Measurements from ENCODE around the gene HBB.
"Not testable (repeated sequence)": the region's sequence is repeated elsewhere in the genome, so short reads cannot be mapped to it uniquely, and the experiment has no call there.

The HBB gene

DNA sequence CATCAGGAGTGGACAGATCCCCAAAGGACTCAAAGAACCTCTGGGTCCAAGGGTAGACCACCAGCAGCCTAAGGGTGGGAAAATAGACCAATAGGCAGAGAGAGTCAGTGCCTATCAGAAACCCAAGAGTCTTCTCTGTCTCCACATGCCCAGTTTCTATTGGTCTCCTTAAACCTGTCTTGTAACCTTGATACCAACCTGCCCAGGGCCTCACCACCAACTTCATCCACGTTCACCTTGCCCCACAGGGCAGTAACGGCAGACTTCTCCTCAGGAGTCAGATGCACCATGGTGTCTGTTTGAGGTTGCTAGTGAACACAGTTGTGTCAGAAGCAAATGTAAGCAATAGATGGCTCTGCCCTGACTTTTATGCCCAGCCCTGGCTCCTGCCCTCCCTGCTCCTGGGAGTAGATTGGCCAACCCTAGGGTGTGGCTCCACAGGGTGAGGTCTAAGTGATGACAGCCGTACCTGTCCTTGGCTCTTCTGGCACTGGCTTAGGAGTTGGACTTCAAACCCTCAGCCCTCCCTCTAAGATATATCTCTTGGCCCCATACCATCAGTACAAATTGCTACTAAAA, at the start of gene HBB:
TSS of gene HBB (minus strand) at position 340 of the 579 bp plus-strand sequence. CDS start at position 290, 50 bp downstream.
- no peak for DNase-seq (ENCODE audit: low spot score)

DNA sequence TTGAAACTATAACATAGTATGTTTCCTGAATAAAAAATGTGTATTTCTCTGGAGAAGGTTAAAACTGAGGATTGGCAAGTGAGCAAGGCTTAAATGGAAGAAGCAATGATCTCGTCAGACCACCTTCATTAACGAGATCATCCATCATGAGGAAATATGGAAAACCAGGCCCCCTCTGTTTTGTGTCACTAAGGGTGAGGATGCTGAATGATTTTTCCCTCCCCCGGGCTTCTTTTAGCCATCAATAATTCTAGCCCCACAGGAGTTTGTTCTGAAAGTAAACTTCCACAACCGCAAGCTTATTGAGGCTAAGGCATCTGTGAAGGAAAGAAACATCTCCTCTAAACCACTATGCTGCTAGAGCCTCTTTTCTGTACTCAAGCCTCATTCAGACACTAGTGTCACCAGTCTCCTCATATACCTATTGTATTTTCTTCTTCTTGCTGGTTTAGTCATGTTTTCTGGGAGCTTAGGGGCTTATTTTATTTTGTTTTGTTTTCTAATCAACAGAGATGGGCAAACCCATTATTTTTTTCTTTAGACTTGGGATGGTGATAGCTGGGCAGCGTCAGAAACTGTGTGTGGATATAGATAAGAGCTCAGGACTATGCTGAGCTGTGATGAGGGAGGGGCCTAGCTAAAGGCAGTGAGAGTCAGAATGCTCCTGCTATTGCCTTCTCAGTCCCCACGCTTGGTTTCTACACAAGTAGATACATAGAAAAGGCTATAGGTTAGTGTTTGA, 48.7 kb upstream of the HBB start:
- DNase-seq (ENCODE audit: low spot score), result no peak

DNA sequence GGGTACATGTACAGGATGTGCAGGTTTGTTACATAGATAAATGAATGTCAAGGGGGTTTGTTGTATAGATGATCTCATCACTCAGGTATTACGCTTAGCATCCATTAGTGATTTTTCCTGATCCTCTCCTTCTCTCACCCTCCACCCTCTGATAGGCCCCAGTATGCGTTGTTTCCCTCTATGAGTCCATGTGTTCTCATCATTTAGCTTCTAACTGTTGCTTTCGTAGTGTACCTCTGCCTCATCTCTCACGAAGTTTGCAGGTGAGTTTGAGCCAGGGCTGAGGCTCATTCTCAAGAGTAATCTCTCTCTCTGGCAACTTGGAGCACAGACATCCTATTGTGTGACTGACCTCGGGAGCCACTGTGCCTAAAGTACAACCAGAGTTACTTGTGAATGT, 47.5 kb upstream of the HBB start:
- DNase-seq (ENCODE audit: low spot score), result no peak

DNA sequence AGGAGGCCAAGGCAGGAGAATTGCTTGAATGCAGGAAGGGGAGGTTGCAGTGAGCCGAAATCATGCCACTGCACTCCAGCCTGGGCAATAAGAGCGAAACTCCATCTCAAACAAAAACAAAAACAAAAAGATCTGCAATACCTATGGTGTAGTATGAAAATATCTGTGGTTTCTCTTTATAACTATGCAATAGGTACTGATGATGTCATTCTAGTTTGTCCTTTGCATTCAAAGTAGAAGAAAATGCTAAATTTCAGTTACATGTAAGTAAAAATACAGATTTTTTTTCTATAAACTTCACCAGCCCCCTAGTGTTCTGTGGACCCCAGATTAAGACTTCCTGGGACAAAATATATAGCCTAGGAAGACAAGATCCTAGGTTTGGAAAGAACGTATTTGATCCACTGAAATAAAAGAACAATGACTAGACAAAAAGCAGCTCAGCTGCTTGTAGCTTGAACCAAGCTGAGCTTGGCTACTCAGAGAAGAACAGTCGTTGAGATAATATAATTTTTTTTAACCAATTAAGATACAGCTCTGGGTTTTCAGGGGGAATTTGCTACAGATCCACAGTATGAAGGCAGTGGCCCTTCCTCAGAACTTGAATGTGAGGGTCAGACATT, 45.6 kb upstream of the HBB start:
- DNase-seq (ENCODE audit: low spot score), result no peak

DNA sequence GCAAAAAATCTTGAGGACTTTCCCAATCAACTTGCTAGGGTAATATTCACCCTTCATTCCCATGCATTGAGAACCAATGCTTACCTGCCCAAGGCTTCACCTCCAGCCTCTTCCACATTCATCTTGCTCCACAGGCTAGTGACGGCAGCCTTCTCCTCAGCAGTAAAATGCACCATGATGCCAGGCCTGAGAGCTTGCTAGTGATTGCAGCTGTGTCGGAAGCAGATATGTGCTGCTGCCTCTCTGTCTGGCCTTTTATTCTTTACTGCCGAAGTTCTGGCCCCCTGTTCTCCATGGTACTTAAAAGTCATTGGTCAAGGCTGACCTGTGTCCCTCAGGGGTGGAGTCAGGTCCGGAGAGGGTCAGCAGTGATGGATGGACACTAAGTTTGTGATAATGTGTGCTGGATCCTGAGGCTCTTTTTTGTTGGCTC, 42.9 kb upstream of the HBB start, which contains the start of gene HBE1:
TSS of gene HBE1 (minus strand) at position 231 of the 433 bp plus-strand sequence. CDS start at position 176, 55 bp downstream.
- DNase-seq (ENCODE audit: low spot score), result no peak

DNA sequence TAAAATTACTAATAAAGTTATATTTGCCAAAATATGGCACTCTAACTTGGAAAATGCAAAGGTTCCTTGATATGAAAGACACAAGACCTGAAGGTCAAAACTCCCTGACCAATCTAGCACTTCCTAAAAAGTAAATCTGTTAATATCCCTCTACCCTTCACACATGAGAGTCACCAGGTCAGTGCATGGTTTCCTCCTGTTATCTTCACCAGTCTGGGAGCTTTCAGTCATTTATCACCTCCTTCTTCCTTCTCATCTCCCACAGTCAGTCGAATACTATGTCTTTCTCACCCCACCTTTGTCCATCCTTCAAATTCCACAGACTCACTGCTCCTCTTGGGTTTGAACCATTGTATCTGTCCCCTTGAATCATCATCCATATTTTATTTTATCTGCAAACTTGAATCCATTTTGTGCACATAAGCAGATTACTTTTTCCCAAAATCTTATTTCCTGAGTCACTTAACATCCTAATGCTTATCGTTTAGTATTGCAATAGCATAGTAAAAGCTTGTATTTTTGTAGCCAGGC, 40.2 kb upstream of the HBB start:
- no peak for DNase-seq (ENCODE audit: low spot score)

DNA sequence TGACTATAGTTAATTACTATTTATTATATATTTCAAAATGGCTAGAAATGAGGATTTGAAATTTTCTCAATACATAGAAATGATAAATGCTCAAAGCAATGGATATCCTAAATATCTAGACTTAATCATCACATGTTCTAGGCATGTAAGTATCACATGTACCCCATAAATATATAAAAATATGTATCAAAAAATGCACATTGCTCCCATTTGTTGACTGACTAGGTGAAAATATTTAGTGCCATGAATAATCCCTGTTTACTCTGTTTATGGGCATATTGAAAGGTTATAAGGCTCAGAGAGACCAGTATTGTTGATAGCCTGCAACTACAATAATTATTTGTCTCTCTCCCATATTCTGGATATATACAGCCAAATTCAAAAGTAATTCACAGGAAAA, 39.7 kb upstream of the HBB start:
- no peak for DNase-seq (ENCODE audit: low spot score)

DNA sequence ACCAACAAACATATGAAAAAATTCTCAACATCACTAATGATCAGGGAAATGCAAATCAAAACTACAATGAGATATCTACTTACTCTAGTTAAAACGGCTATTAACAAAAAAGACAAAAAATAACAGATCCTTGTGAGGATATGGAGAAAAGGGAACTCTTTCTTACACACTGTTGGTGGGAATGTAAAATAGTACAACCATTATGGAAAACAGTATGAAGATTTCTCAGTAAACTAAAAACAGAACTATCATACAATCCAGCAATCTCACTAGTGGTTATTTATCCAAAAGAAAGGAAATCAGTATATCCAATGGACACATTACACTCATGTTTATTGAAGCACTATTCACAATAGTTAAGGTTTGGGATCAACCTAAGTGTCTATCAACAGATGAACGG, 39.0 kb upstream of the HBB start:
- no peak for DNase-seq (ENCODE audit: low spot score)

DNA sequence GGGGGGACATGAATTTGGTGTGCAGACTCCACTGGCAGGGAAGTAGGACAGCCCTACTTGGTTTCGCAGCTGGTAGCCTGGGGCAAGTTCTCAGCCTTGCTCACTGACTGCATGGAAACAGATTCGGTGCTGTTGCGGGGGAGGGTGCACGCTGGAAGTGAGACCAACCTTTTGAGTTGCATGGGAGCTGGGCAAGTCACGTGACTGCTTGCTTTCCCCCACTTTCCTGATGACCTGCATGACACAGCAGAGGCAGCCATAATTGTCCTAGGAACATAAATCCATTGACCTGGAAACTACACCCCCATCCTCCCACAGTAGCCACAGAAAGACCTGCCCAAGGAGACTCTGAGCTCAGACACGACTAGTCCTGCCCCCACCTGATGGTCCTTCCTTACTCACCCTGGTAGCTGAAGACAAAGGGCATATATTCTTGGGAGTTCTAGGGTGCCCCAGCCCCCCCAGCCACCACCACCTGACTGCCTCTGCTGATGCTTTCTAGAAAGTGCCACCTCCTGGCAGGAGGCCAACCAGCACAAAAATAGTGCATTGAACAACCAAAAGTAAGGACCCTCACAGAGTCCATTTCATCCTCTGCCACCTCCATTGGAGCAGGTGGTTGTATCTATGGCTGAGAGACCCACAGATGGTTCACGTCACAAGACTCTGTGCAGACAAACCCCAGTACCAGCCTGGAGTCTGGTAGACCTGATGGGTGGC, 31.8 kb upstream of the HBB start:
- no peak for DNase-seq (ENCODE audit: low spot score)

DNA sequence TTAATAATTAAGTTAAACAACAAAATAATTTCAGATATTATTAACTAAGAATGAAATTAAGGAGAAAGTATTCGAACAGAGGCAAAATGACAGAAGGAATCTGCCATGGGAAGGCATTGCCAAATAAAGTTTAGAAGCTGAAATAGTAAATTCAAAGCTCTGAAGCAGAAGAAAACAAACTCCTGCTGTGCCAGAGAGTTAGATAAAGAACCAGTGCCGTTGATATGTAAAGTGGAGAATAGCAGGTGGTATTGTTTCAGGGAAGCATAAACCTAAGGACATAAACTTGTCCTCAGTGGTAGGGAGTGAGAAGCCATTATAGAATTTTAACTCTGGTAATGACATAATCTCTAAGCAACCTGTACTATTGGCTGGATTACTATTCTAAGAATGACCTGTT, 30.4 kb upstream of the HBB start:
- DNase-seq (ENCODE audit: low spot score), result no peak

DNA sequence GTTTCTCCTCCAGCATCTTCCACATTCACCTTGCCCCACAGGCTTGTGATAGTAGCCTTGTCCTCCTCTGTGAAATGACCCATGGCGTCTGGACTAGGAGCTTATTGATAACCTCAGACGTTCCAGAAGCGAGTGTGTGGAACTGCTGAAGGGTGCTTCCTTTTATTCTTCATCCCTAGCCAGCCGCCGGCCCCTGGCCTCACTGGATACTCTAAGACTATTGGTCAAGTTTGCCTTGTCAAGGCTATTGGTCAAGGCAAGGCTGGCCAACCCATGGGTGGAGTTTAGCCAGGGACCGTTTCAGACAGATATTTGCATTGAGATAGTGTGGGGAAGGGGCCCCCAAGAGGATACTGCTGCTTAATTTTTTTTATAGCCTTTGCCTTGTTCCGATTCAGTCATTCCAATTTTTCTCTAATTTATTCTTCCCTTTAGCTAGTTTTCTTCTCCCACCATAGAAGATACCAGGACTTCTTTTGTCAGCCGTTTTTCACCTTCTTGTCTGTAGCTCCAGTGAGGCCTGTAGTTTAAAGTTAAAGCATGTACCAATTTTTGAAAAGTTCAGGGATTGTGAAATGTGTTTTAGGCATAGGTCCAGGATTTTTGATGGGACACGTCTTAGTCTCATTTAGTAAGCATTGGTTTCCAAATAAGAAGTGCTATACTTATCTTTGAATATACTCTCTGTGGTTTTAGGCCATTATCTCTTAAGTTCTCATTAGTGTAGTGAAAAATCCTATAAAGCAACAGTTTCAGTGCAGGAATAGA, 28.0 kb upstream of the HBB start, which contains the start of gene HBG2:
TSS of gene HBG2 (minus strand) at position 136 of the 768 bp plus-strand sequence. CDS start at position 83, 53 bp downstream.
- DNase-seq (ENCODE audit: low spot score), result not testable (repeated sequence)

DNA sequence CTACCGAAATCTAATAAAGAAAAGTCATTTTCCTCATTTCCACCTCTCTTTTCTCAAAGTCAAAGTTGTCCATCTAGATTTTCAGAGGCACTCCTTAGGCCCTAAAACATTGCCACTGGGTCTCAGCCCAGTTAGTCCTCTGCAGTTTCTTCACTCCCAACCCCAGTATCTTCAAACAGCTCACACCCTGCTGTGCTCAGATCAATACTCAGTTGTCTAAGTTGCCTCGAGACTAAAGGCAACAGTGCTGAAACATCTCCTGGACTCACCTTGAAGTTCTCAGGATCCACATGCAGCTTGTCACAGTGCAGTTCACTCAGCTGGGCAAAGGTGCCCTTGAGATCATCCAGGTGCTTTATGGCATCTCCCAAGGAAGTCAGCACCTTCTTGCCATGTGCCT, 27.2 kb upstream of the HBB start:
- DNase-seq (ENCODE audit: low spot score), result not testable (repeated sequence)

DNA sequence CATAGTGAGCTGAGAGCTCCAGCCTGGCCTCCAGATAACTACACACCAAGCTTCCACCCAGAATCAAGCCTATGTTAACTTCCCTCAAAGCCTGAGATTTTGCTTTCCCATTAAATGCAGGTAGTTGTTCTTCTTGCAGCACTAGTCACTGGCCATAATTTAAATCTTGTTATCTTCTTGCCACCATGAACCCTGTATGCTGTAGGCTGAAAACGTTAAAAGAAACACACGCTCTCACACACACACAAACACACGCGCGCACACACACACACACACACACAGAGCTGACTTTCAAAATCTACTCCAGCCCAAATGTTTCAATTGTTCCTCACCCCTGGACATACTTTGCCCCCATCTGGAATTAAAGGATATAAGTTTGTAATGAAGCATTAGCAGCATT, 26.6 kb upstream of the HBB start:
- DNase-seq (ENCODE audit: low spot score), result not testable (repeated sequence)

DNA sequence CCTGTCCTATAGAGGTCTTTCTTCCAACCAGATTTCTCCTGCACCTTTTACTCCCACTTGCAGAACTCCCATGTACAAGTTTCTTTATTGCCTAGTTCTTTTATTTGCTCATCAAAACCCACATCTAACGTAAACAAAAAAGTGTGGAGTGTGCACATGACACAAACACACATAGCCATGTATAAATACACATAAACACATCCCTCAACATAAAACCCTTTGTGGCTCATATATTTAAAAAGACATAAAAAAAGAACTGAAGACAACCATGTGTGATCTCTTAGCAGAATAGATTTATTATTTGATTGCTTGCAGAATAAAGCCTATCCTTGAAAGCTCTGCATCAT, 26.0 kb upstream of the HBB start:
- no peak for DNase-seq (ENCODE audit: low spot score)

DNA sequence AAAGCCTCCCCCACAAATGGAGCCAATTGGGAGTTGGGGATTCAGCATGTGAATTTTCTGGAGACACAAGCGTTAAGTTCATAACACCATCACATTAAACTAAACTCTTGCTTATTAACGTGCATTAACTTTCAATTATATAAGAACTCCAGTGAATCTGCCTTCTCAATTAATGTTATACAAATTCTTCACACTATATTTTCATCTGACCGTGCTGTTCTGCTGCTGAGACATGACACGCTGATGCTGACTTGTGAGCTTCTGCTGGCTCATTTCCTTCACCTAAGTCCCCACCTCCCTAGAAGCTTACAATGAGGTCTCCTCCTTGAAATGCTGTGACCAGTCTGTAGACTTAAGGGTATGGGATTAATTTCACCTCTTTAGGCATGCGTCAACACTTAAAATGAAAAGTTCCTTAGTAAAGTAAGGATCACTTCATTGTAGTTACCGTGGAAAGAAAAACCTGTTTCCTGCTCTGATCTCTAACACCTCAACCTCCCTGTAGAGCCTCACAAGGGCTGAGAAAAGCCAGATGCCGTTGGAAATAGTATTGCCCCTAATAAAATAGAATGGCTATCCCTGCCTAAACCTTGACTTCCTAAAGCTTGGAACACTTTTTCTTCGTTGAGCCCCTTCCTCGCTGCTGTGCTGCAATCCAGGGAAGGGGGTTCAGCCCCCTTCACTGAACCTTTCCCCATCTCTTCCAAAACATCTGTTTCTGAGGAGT, 25.5 kb upstream of the HBB start:
- no peak for DNase-seq (ENCODE audit: low spot score)

DNA sequence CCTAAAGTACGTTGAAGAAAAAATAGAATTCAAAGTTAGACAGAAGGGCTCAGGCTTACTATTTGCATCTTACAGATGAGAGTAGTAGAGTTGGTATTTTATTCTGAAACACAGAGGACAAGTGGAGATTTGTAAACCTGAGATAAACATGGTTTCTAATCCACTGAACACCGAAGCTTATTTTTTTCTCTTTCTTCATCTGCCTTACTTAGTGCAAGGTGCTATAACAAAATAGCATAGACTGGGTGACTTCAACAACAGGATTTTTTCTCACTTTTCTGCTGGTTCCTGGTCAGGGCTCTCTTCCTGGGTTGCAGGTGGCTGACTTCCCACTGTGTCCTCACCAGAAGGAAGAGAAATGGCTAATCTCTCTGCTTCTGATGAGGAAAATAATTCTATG, 24.9 kb upstream of the HBB start:
- DNase-seq (ENCODE audit: low spot score), result no peak

DNA sequence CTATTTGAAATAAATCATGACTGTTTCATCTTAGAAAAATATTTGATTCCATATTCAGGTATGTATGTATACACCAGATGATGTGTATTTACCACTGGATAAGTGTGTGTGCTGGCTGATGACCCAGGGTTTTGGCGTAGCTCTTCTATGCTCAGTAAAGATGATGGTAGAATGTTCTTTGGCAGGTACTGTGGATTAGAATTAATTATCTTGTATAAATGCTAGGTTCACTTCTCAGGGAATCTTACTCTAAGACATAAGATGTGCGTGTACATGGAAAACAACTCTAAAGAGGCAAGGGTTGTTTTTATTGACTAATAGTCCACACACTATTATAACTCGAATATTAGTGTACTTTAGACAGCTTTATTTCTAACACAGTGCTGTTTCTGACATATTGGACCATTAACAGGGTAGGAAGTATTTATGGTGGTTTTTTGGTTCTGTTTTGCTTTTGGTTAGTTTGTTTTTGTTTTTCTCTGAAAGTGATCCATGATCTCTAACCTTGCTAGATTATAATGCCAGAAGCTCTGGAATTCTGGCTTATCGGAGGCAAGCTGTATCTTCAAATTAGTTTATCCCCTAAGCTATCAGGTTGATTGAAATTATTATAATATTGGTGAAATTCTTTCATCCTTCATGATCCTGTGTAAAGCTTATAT, 23.8 kb upstream of the HBB start:
- no peak for DNase-seq (ENCODE audit: low spot score)

DNA sequence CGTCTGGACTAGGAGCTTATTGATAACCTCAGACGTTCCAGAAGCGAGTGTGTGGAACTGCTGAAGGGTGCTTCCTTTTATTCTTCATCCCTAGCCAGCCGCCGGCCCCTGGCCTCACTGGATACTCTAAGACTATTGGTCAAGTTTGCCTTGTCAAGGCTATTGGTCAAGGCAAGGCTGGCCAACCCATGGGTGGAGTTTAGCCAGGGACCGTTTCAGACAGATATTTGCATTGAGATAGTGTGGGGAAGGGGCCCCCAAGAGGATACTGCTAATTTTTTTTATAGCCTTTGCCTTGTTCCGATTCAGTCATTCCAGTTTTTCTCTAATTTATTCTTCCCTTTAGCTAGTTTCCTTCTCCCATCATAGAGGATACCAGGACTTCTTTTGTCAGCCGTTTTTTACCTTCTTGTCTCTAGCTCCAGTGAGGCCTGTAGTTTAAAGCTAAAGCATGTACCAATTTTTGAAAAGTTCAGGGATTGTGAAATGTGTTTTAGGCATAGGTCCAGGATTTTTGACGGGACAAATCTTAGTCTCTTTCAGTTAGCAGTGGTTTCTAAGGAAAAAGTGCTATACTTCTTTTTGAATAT, 23.0 kb upstream of the HBB start, which contains the start of gene HBG1:
TSS of gene HBG1 (minus strand) at position 51 of the 590 bp plus-strand sequence. CDS start 53 bp downstream, outside the sequence.
- not testable (repeated sequence) for DNase-seq (ENCODE audit: low spot score)

DNA sequence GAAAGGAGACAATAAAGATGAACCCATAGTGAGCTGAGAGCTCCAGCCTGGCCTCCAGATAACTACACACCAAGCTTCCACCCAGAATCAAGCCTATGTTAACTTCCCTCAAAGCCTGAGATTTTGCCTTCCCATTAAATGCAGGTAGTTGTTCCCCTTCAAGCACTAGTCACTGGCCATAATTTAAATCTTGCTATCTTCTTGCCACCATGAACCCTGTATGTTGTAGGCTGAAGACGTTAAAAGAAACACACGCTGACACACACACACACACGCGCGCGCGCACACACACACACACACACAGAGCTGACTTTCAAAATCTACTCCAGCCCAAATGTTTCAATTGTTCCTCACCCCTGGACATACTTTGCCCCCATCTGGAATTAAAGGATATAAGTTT, 21.6 kb upstream of the HBB start:
- not testable (repeated sequence) for DNase-seq (ENCODE audit: low spot score)

Data from putamen (tissue), 1 donor.